Measurements from ENCODE around the gene SMIM26. TPM values are rescaled to one million over a fixed set of nuclear protein-coding genes. Genes with fewer than 3 reads are reported as not detected.

SMIM26 gene
- total and polyA plus RNA-seq, 12 donors, result 80.7 to 180 (median 109) TPM

DNA sequence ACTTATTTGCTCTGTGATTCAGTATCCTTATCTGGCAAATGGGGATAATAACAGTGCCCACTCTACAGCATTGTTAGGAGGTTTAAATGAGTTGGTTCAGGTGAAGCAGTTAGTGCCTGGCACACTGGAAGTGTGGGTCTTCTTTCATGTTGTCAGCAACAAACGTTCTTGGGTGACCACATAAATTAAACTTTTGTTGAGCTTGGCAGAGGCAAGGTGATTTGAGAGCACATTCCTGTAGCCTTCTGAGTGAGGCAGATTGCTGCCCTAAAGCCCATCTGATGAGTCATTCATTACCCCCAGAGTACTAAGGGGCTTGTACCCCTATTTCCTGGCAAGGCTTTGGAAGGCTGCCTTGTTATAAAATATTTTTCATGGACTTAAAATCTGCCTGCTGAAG, 33.7 kb upstream of the SMIM26 start:
- Histone ChIP-seq H3K27ac (no peak overlapping the region), H3K4me1 (no peaks in the 10 kb centered on the region), H3K36me3 (peaks cover 0 to 98% (median 60%) of the 10 kb centered on the region in 9 donors), H3K4me3 (no peak overlapping the region), H3K9me3 (no peaks in the 10 kb centered on the region), H3K27me3 (no peaks in the 10 kb centered on the region)
- DNase-seq (no peak), ATAC-seq (no peak)
- 62 to 74% methylated on average over 1 of the region's 1 CpG for WGBS, 2 donors
- TF ChIP-seq, protein P1, sequence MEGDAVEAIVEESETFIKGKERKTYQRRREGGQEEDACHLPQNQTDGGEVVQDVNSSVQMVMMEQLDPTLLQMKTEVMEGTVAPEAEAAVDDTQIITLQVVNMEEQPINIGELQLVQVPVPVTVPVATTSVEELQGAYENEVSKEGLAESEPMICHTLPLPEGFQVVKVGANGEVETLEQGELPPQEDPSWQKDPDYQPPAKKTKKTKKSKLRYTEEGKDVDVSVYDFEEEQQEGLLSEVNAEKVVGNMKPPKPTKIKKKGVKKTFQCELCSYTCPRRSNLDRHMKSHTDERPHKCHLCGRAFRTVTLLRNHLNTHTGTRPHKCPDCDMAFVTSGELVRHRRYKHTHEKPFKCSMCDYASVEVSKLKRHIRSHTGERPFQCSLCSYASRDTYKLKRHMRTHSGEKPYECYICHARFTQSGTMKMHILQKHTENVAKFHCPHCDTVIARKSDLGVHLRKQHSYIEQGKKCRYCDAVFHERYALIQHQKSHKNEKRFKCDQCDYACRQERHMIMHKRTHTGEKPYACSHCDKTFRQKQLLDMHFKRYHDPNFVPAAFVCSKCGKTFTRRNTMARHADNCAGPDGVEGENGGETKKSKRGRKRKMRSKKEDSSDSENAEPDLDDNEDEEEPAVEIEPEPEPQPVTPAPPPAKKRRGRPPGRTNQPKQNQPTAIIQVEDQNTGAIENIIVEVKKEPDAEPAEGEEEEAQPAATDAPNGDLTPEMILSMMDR (IDR thresholded peaks at IDR 0.05), result no peak
- intact Hi-C loops (cut with DNase I), result no loop called here

DNA sequence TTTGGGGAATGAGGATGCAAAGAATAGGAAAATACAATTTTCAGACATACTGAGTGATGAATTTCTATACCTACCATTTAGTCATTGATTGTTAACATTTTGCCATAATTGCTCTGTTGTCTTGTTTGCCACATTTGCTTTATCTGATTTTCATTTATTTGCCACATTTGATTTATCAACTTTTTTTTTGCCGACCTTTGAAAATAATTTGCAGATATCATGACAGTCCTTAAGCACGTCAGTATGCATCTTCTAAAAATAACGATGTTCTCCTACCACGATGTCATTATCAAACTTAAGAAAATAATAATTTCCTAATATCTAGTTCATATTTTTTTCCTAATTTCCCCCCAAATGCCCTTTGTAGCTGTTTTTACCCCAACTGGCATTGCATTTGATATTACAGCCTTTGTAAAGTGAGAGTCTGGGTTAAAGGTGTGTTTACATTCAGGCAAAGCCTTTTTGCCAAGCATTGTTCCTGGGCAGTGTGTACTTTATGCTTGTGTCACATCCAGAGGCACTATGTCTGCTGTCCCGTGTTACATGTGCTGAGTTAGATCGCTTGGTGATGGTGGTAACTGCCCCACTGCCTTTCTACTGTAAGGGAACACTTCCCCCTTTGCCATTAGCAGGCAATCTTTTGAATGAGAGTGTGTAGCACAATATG, 33.1 kb upstream of the SMIM26 start:
- 85 to 87% methylated on average over 6 of the region's 6 CpGs for WGBS, 2 donors

DNA sequence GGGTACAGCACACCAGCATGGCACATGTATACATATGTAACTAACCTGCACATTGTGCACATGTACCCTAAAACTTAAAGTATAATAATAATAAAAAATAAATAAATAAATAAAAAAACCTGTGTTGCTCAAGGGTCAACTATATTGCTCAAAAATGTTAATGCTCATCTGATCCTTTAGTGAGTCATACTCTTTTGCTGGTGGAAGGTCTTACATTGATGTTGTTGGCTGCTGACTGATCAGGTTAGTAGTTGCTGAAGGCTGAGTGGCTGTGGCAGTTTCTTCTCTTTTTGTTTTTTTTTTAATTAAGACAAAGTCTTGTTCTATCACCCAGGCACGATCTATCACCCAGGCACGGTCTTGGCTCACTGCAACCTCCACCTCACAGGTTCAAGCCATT, 29.6 kb upstream of the SMIM26 start:
- H3K36me3 ChIP-seq, result peaks cover 0 to 96% (median 36%) of the 10 kb centered on the region in 9 donors

More for the DNA sequence above, 33.1 kb upstream of the SMIM26 start:
- Histone ChIP-seq H3K27ac (no peak overlapping the region), H3K36me3 (peaks cover 0 to 98% (median 56%) of the 10 kb centered on the region in 9 donors), H3K4me1 (no peaks in the 10 kb centered on the region), H3K9me3 (no peaks in the 10 kb centered on the region), H3K27me3 (no peaks in the 10 kb centered on the region), H3K4me3 (no peak overlapping the region)
- TF ChIP-seq, protein P1 (IDR thresholded peaks at IDR 0.05), result no peak
- intact Hi-C loops (cut with DNase I), result no loop called here
- ATAC-seq (no peak), DNase-seq (no peak)

DNA sequence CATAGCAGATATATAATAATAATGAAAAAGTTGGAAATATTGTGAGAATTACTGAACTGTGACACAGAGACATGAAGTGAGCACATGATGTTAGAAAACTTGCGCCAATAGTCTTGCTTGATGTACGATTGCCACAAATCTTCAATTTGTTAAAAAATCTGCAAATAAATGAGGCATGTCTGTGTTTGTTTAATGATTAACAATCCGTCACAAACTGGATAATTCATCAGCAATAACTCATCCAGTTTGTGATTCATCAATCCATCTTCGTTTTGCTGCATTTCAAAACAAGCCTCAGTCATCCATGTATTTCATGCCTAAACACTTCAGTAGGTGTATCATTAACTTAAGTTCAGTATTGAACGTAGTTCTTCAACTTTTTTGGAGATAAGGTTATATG, 25.5 kb upstream of the SMIM26 start:
- ATAC-seq (no peak), DNase-seq (no peak)
- Histone ChIP-seq H3K4me3 (no peak overlapping the region), H3K4me1 (peaks cover 0 to 7% (median 0%) of the 10 kb centered on the region in 9 donors), H3K9me3 (no peaks in the 10 kb centered on the region), H3K27ac (no peak overlapping the region), H3K27me3 (no peaks in the 10 kb centered on the region), H3K36me3 (peaks cover 0 to 96% (median 16%) of the 10 kb centered on the region in 9 donors)
- TF ChIP-seq, protein P1 (IDR thresholded peaks at IDR 0.05), result no peak
- 92 to 93% methylated on average over 5 of the region's 5 CpGs for WGBS, 2 donors
- intact Hi-C loops (cut with DNase I), result no loop called here

More for the DNA sequence above, 29.6 kb upstream of the SMIM26 start:
- intact Hi-C loops (cut with DNase I), result no loop called here
- DNase-seq (no peak), ATAC-seq (no peak)
- H3K4me1 ChIP-seq, result no peaks in the 10 kb centered on the region
- H3K27me3 ChIP-seq, result no peaks in the 10 kb centered on the region
- H3K27ac ChIP-seq, result no peak overlapping the region
- no peak overlapping the region for H3K4me3 ChIP-seq
- TF ChIP-seq, protein P1 (IDR thresholded peaks at IDR 0.05), result no peak
- H3K9me3 ChIP-seq, result no peaks in the 10 kb centered on the region
- WGBS, 2 donors, result 100% methylated on average over 2 of the region's 2 CpGs

Data from heart right ventricle (tissue), 16 donors.